Measurements from ENCODE around the gene RPL5. TPM values are rescaled to one million over a fixed set of nuclear protein-coding genes. Genes with fewer than 3 reads are reported as not detected.
"Not testable (repeated sequence)": the region's sequence is repeated elsewhere in the genome, so short reads cannot be mapped to it uniquely, and the experiment has no call there.

RPL5 gene
- total RNA-seq (2012; rRNA removed) = 1,301 and 1,416 TPM in 2 replicates

DNA sequence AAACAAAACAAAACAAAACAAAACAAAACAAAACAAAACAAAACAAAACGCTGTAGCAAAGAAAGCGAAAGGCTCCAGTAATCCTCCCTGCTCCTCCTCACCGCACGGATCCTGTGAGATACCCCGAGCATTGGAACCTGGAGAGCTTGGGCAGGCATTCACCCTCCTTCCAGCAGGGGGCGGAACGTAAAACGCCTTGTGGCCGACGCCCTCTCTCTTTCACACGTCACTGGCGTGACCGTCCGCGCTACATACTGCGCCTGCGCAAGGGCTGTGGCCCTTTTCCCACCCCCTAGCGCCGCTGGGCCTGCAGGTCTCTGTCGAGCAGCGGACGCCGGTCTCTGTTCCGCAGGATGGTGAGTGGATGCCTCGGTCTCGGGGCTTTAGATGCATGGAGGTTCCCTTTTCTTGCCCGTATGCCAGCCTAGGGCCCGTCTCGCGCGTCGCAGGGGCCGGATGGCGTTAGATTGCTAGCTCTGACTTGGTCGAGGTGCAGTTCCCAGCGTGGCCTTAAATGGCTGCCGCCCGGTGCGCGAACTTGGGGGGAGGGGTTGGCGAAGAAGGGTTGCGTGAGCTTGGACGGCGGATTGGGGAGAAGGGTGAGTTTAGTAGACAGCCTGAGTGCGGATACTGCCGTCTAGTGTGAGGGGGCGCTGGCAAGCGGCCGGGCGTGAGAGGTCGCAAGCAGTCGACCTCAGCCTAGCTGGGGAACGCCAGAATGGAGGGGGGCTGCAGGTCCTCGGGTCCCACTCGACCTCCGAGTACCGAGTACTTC lies at the start of gene RPL5:
RPL5 (plus strand) TSS at position 279 of the 775 bp plus-strand sequence; CDS start at position 354, 75 bp downstream.
- no peaks in the 10 kb centered on the region for H3K27me3 ChIP-seq (ENCODE audit: control insufficient read depth, insufficient read depth, low read length)
- H3K36me3 ChIP-seq (ENCODE audit: insufficient read depth, low read length) = peaks cover 48% of the 10 kb centered on the region
- H3K4me2 ChIP-seq (ENCODE audit: low read length) = peak within 1 kb of the TSS; percentile 88
- H3K4me1 ChIP-seq (ENCODE audit: control insufficient read depth, insufficient read depth, low read length) = peaks cover 33% of the 10 kb centered on the region
- peak within 1 kb of the TSS; percentile 94 for H3K4me3 ChIP-seq (ENCODE audit: low read length)
- H3K9me3 ChIP-seq (replicated peaks; ENCODE audit: low read length) = no peaks in the 10 kb centered on the region
- H3K9ac ChIP-seq (ENCODE audit: low read depth, low read length) = peak within 1 kb of the TSS; percentile 99

DNA sequence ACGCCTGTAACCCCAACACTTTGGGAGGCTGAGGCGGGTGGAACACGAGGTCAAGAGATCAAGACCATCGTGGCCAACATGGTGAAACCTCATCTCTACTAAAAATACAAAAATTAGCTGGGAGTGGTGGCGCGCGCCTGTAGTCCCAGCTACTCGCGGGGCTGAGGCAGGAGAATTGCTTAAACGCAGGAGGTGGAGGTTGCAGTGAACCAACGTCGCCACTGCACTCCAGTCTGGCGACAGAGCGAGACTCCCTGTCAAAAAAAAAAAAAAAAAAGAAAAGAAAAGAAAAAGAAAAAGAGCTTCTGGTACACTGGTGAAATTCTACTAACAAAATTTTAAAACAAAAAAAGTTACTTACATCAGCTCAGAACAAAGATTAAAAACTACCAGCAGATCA lies 48.3 kb upstream of the RPL5 start:
- Histone ChIP-seq H3K9ac (ENCODE audit: low read depth, low read length) (peak overlapping the region; percentile 97), H3K4me3 (ENCODE audit: low read length) (peak overlapping the region; percentile 97)

DNA sequence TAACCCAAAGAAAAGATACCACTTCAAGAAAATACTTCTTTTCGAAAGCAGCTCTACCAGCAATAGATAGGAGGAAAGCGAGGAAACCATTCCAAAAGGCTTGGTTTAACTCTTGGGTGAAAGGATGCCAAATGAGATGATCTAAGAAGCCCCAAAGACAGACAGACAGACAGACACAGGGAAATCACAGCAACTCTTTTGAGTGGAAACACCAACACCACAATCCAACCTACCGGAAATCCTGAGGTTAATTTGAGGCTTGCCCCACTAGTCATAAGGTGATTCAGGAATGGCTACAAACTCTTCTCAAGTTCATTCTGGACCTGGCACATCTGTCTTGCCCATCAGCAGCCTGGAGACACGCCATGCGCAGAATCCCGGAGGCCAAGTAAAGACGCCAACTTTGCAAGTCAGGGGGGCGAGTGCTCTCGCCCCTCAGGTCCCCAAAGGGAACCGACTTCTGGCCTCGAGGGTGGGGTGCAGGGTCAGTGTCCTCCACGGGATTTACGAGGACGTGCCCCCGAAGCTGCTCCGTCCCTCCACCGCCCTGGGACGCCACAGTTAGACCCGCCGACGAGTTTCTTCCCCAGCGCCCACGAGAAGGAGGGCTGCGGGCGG lies 47.7 kb upstream of the RPL5 start:
- H3K4me1 ChIP-seq (ENCODE audit: control insufficient read depth, insufficient read depth, low read length) = peaks cover 14% of the 10 kb centered on the region
- no peaks in the 10 kb centered on the region for H3K9me3 ChIP-seq (replicated peaks; ENCODE audit: low read length)
- H3K9ac ChIP-seq (ENCODE audit: low read depth, low read length) = peak overlapping the region; percentile 97
- H3K27me3 ChIP-seq (ENCODE audit: control insufficient read depth, insufficient read depth, low read length) = no peaks in the 10 kb centered on the region
- H3K36me3 ChIP-seq (ENCODE audit: insufficient read depth, low read length) = no peaks in the 10 kb centered on the region
- peak overlapping the region; percentile 97 for H3K4me3 ChIP-seq (ENCODE audit: low read length)
- H3K4me2 ChIP-seq (ENCODE audit: low read length) = peak overlapping the region; percentile 97

More for the DNA sequence above, 48.3 kb upstream of the RPL5 start:
- not testable (repeated sequence) for H3K27me3 ChIP-seq (ENCODE audit: control insufficient read depth, insufficient read depth, low read length); H3K9me3 ChIP-seq (replicated peaks; ENCODE audit: low read length); H3K36me3 ChIP-seq (ENCODE audit: insufficient read depth, low read length)
- Histone ChIP-seq H3K4me1 (ENCODE audit: control insufficient read depth, insufficient read depth, low read length) (peaks cover 14% of the 10 kb centered on the region), H3K4me2 (ENCODE audit: low read length) (peak overlapping the region; percentile 97)

DNA sequence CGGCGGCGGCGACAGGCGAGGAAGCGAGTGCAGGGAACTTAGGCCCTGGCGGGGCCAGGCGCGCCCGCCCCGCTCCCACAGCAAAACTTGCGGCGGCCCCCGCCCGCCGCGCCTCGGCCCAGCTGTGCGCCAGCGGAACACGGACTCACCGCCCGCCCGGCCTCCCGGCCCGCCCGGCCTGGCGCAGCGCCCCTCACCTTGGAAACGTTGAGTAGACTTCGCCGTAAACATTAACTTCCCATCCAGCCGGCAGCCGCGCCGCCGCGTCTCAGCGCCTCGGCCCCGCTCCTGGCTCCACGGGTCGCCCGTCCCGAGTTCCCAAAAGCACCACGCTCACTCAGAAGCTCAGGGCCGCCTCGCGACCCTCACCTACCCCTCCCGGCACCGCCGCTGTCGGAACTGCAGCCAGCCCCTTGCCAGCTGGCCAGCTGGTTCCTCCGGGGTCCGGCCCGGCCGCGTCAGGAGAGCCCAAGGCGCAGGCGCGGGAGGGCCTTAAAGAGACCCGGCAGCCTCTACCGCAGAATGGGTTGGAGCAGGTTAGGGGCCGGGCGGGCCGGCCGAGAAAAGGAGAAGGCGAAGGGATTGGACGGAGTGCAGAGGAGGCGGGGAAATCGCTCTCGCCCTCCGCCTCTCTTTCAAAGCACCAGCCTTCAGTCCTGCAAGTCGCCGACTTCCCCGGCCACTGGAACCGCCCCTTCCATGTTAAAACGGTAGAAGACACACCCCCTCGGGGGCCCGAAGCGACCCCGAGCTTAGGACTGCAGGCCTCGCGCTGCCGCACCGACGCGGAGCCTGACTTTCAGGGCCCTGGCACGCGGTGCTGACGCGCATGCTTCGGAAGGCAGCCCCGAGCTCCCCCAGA lies 47.0 kb upstream of the RPL5 start, which contains the start of gene EVI5:
EVI5 (minus strand) TSS at position 470 of the 862 bp plus-strand sequence. CDS start 48,562 bp downstream, outside the sequence.
- Histone ChIP-seq H3K4me1 (ENCODE audit: control insufficient read depth, insufficient read depth, low read length) (peaks cover 14% of the 10 kb centered on the region), H3K27me3 (ENCODE audit: control insufficient read depth, insufficient read depth, low read length) (no peaks in the 10 kb centered on the region)

DNA sequence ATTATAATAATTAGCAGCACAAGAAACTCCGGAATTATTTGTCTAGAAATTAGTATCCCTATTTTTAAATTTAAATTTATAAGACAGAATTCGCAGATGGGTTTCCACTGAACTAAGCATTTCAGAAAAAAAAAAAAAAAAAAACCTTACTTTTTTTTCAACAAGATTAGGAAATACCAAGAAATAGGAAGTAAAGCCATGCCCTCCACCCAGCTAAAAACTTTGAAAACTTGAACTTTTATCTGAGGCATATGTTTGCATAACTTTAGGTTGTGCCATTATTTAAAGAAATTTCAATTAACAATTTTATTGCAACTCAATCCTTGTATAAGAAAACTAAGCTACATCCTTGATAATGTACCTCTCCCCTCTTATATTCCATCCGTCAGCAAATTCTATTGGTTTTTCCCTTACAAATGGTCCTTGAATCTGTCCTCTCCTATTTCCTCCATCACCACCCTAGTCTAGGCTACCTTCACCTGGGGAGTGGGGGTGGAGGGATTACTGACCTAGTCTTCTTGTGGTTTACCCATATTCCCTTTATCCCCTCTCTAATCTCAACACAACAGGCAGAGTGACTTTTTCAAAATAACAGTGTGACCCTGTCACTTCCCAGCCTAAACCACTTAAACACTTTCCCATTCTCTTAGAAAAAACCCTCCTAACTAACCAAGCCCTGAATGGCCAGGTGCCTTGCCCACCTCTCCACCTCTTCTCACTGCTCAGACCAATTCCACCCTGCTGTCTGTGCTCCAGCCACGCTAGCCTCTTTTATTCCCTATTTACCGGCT lies 45.5 kb upstream of the RPL5 start:
- H3K4me3 ChIP-seq (ENCODE audit: low read length) = peak overlapping the region; percentile 97
- peak overlapping the region; percentile 97 for H3K4me2 ChIP-seq (ENCODE audit: low read length)
- H3K36me3 ChIP-seq (ENCODE audit: insufficient read depth, low read length) = no peaks in the 10 kb centered on the region
- peaks cover 14% of the 10 kb centered on the region for H3K4me1 ChIP-seq (ENCODE audit: control insufficient read depth, insufficient read depth, low read length)
- H3K9me3 ChIP-seq (replicated peaks; ENCODE audit: low read length) = no peaks in the 10 kb centered on the region
- no peaks in the 10 kb centered on the region for H3K27me3 ChIP-seq (ENCODE audit: control insufficient read depth, insufficient read depth, low read length)
- H3K9ac ChIP-seq (ENCODE audit: low read depth, low read length) = peak overlapping the region; percentile 97

More for the DNA sequence above, 47.0 kb upstream of the RPL5 start, which contains the start of gene EVI5:
- H3K36me3 ChIP-seq (ENCODE audit: insufficient read depth, low read length) = no peaks in the 10 kb centered on the region
- peak within 1 kb of the TSS; percentile 97 for H3K4me2 ChIP-seq (ENCODE audit: low read length)
- peak within 1 kb of the TSS; percentile 97 for H3K4me3 ChIP-seq (ENCODE audit: low read length)
- peak within 1 kb of the TSS; percentile 97 for H3K9ac ChIP-seq (ENCODE audit: low read depth, low read length)
- no peaks in the 10 kb centered on the region for H3K9me3 ChIP-seq (replicated peaks; ENCODE audit: low read length)

DNA sequence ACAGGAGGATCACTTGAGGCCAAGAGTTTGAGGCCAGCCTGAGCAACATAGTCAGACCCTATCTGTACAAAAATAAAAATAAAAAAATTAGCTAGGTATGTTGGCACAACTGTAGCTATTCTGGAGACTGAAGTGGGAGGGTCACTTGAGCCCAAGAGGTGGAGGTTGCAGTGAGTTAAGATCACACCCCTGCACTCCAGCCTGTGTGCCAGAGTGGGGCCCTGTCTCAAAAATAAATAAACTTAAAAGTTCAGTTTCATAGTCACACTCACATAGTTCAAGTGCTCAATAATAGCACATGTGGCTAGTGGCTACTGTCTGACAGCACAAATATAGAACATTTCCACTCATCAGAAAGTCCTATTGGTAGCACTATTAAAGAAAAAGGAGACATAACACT lies 41.8 kb upstream of the RPL5 start:
- peaks cover 5% of the 10 kb centered on the region for H3K4me1 ChIP-seq (ENCODE audit: control insufficient read depth, insufficient read depth, low read length)
- no peak overlapping the region for H3K9ac ChIP-seq (ENCODE audit: low read depth, low read length)
- H3K9me3 ChIP-seq (replicated peaks; ENCODE audit: low read length) = no peaks in the 10 kb centered on the region
- no peak overlapping the region for H3K4me2 ChIP-seq (ENCODE audit: low read length)
- H3K4me3 ChIP-seq (ENCODE audit: low read length) = no peak overlapping the region
- no peaks in the 10 kb centered on the region for H3K36me3 ChIP-seq (ENCODE audit: insufficient read depth, low read length)
- H3K27me3 ChIP-seq (ENCODE audit: control insufficient read depth, insufficient read depth, low read length) = peaks cover 16% of the 10 kb centered on the region

DNA sequence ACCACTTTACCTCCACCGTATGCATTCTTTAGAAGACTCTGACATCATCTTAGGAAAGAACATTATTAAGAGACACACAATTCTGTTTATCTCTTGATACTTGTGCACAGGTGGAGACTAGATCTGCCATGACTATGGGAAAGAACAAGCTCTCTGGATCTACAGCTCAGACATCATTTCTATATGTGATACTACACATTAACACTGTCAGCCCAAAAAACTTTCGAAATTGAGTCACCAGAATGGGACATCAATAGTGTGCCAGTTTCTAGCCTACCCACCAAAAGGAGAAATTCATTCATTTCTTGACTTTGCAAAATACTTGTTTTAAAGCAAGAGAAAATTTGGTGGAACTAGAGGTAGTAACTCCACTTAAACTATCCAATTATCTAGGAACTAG lies 41.0 kb upstream of the RPL5 start:
- no peaks in the 10 kb centered on the region for H3K9me3 ChIP-seq (replicated peaks; ENCODE audit: low read length)
- no peak overlapping the region for H3K4me3 ChIP-seq (ENCODE audit: low read length)
- H3K9ac ChIP-seq (ENCODE audit: low read depth, low read length) = no peak overlapping the region
- no peaks in the 10 kb centered on the region for H3K36me3 ChIP-seq (ENCODE audit: insufficient read depth, low read length)
- no peaks in the 10 kb centered on the region for H3K4me1 ChIP-seq (ENCODE audit: control insufficient read depth, insufficient read depth, low read length)
- H3K27me3 ChIP-seq (ENCODE audit: control insufficient read depth, insufficient read depth, low read length) = peaks cover 16% of the 10 kb centered on the region
- H3K4me2 ChIP-seq (ENCODE audit: low read length) = no peak overlapping the region

DNA sequence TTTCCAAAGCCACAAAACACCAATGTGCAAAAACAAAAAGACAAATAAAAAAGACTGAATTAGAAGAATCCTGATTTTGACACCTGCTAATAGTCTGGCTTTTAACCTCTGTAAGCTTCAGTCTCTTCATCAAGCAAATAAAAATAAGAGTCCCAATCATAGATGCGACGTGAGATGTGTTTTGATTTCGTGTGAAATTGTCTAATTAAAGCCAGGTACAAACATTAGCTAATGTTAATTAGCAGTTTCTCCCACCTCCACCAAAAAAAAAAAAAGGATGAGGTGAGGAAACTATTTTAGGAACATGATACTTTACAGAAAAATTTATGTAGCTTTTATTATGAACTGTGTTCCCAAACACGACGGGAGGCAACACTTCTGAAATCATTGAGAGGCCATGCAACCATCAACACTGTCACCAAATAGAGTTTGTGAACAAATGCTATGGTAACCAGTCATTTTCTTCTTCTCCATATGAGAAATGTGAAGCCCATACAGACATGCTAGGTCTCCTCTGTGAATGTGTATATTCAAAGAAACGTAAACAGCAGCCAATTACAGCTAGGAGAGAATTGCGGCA lies 40.3 kb upstream of the RPL5 start:
- no peak overlapping the region for H3K9ac ChIP-seq (ENCODE audit: low read depth, low read length)
- no peaks in the 10 kb centered on the region for H3K36me3 ChIP-seq (ENCODE audit: insufficient read depth, low read length)
- no peaks in the 10 kb centered on the region for H3K9me3 ChIP-seq (replicated peaks; ENCODE audit: low read length)
- peaks cover 16% of the 10 kb centered on the region for H3K27me3 ChIP-seq (ENCODE audit: control insufficient read depth, insufficient read depth, low read length)
- H3K4me1 ChIP-seq (ENCODE audit: control insufficient read depth, insufficient read depth, low read length) = no peaks in the 10 kb centered on the region
- H3K4me2 ChIP-seq (ENCODE audit: low read length) = no peak overlapping the region
- no peak overlapping the region for H3K4me3 ChIP-seq (ENCODE audit: low read length)

DNA sequence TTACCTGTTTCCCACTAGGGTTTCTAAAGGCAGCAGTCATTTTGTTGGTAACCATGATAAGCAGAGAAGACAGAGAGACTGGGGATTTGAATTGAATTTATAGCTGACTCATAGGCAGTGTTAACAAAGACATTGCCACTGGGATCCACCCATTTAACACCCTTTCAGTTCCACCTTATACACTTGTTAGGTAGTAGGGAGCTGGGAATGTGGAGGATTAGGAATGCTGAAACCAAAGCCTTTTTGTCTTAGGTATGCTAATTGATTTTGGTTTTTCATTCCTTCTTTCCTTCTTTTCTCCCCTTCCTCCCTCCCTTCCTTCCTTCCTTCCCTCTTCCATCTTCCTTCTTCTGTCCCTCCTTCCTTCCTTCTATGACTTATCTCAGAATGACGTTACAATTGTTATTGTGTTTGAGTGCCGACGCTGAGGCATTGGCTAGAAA lies 39.5 kb upstream of the RPL5 start:
- Histone ChIP-seq H3K9me3 (replicated peaks; ENCODE audit: low read length) (no peaks in the 10 kb centered on the region), H3K9ac (ENCODE audit: low read depth, low read length) (no peak overlapping the region), H3K4me3 (ENCODE audit: low read length) (no peak overlapping the region), H3K36me3 (ENCODE audit: insufficient read depth, low read length) (no peaks in the 10 kb centered on the region), H3K27me3 (ENCODE audit: control insufficient read depth, insufficient read depth, low read length) (peaks cover 16% of the 10 kb centered on the region), H3K4me1 (ENCODE audit: control insufficient read depth, insufficient read depth, low read length) (no peaks in the 10 kb centered on the region), H3K4me2 (ENCODE audit: low read length) (no peak overlapping the region)

DNA sequence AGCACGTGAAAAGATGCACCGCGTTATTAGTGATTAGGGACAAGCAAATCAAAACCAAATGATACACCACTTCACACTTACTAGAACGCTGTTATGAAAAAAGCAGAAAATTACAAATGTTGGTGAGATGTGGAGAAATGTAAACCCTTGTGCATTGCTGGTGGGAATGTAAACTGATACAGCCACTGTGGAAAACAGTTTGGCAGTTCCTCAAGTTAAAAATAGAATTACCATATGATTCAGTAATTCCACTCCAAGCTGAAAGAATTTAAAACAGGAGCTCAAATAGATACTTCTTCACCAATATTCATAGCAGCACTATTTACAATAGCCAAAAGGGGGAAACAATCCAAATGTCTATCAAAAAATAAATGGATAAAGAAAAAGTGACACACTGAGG lies 36.7 kb upstream of the RPL5 start:
- Histone ChIP-seq H3K4me3 (ENCODE audit: low read length) (no peak overlapping the region), H3K4me1 (ENCODE audit: control insufficient read depth, insufficient read depth, low read length) (no peaks in the 10 kb centered on the region), H3K36me3 (ENCODE audit: insufficient read depth, low read length) (no peaks in the 10 kb centered on the region), H3K27me3 (ENCODE audit: control insufficient read depth, insufficient read depth, low read length) (peaks cover 16% of the 10 kb centered on the region), H3K9ac (ENCODE audit: low read depth, low read length) (no peak overlapping the region), H3K4me2 (ENCODE audit: low read length) (no peak overlapping the region), H3K9me3 (replicated peaks; ENCODE audit: low read length) (no peaks in the 10 kb centered on the region)
